Upper lobe of left lung (tissue), 4 donors: ENCODE data around the gene PCARE.

Experiments used
- CTCF ChIP-seq, 6 experiments: fragments of 450-650 bp in 4 of 6; fragments of 200-600 bp in 2 of 6; sonication (generic) in 2 of 6; IDR thresholded peaks; one replicate each; pipeline ENCODE4 v1.5.1; 2016 to 2019; ENCODE audit warnings: antibody characterized with exemption in 6 of 6
- POLR2A ChIP-seq, 4 donors: fragments of 450-650 bp; IDR thresholded peaks; one replicate each; pipeline ENCODE4 v1.5.1; 2016 to 2017; ENCODE audit warnings: antibody characterized with exemption in 4 of 4, mild to moderate bottlenecking in 2 of 4
- POLR2AphosphoS5 ChIP-seq, 2 donors: sonication (generic); formaldehyde crosslinking; IDR thresholded peaks; one replicate each; pipeline ENCODE4 v1.5.1; 2017; ENCODE audit warnings: antibody characterized with exemption in 2 of 2

- no peak for TF ChIP-seq CTCF (IDR thresholded peaks at IDR 0.05)
- no peak for TF ChIP-seq POLR2AphosphoS5 (IDR thresholded peaks at IDR 0.05)
- TF ChIP-seq POLR2A (IDR thresholded peaks at IDR 0.05): no peak
Observed at GRCh38 chr2:29031046-29031445, 43.3 kb downstream of the PCARE start.
